Forelimb muscle (tissue), 1 donor: Measurements from ENCODE around the gene GLRB. TPM values are rescaled to one million over a fixed set of nuclear protein-coding genes. Genes with fewer than 3 reads are reported as not detected.
"Not testable (repeated sequence)": the region's sequence is repeated elsewhere in the genome, so short reads cannot be mapped to it uniquely, and the experiment has no call there.

Experiments
- DNase-seq: peaks from one replicate; pipeline ENCODE4 v3.0.0-alpha.2; 2013; ENCODE audit warnings: low read depth
- polyA plus RNA-seq: library from polyadenylated mRNA; unstranded; fragments of 120-200 nt; gene quantifications from one replicate; pipeline ENCODE4 v1.2.1, GENCODE V29; 2013; ENCODE audit not compliant: insufficient read length

GLRB gene
- polyA plus RNA-seq, 1 donor: 4.9 TPM

DNA sequence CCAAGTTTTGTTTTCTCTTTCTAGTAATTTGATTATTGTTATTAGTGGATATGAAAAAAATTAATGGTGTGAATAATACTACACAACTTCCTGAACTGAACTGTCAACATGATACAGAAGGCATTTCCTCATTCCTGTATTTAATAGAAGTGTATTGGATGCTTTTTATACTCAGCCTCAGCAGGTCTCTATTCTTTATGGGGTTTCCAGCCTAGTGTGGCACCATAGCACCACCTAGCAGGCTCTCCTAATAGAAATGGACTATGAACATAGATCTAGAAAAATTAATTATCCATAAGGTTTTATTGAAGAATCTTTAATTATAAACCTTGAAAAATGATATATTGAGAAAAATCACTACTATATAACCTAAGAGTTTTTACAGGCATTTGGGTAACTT is 52.4 kb downstream of the GLRB start:
- DNase-seq: no peak

DNA sequence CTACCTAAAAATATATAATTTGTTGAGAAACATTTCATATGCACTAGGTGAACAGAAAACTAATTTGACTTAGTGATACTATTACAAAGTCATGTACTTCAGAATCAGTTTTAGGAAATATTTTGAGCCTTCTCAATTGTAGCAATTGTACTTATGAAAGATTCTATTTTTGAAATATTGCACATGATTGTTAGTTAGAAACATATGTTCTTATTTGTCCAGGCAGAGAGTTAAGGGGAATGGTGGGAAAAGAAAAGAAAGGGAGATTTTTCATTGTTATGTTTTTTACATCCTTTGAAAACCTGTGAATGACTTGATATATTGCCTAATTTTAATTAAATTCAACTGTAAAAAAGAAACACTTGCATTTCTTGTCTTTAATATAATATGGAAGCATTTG is 66.0 kb downstream of the GLRB start:
- no peak for DNase-seq

DNA sequence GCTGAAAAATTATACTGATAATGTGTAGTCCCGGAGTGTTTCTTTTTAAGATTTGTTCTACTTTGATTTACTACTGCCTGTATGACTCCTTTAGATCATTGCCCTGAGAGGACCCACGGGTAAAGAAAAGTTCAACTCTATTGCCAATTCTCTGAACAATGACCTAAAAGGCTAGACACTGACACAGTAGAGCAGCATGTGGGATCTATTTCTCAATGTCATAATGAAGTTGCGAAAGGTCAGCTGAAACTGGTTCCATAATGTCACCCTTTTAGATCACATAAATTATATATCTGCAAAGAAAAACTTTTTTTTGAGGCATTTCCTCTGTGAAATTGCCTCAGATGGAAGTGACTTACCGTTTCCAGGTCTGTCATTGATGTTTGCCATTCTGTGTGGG is 67.4 kb downstream of the GLRB start:
- DNase-seq: no peak

DNA sequence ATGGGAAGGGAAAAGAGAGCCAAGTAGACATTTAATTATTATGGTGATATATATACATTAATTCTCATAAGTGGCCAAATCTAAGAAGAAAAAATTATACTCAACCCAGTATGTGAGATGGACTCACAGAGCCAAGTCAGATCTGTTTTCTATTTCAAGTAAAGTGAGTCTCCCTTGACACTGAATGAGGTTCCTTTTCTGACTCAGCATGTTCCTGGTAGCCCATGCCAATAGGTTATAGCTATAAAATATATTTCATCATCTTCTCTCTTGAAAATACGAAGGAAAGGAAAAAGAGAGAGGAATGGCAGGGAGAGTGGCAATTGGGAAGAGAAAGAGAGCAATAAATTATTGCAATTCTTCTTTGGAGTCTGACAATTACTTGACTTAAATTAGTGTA is 75.8 kb downstream of the GLRB start:
- DNase-seq: no peak

DNA sequence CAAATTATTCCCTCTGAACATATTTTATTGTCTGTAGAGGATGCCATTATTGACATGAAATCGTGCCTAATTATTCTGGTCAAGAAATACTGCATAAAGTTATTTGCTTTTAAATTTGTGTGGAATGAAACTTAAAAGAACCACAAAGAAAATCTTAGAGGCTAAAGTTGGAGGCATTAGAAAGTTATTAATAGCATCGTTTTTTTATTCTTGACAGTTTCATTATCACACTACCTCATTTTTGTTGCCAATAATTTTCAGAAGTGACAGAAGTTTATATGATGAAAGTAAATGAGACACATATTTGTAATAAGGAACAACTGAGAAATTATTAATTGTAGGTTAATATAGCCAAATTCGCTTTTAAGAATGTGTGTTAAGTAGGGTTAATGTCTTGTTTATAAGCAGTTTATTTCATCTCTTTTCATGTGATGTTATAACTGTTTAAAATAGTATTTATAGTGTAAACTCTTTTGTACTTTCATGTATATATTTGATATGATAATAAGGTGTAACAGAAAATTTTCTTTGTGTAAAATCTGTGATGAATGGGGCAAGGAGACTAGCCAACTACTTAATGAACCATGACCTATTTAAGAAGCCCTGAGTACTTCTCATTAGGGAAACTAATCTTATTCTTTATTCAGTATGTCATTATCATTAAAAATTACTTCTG is 90.1 kb downstream of the GLRB start:
- DNase-seq: no peak

DNA sequence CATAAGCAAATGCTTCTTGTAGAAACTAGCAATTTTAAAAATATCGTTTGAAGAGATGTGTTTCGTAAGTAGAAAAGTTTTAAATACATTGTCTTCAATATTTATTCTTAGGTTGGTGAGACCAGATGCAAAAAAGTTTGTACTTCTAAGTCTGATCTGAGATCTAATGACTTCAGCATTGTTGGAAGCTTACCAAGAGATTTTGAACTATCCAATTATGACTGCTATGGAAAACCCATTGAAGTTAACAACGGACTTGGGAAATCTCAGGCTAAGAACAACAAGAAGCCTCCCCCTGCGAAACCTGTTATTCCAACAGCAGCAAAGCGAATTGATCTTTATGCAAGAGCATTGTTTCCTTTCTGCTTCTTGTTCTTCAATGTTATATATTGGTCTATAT is 94.4 kb downstream of the GLRB start:
- no peak for DNase-seq

DNA sequence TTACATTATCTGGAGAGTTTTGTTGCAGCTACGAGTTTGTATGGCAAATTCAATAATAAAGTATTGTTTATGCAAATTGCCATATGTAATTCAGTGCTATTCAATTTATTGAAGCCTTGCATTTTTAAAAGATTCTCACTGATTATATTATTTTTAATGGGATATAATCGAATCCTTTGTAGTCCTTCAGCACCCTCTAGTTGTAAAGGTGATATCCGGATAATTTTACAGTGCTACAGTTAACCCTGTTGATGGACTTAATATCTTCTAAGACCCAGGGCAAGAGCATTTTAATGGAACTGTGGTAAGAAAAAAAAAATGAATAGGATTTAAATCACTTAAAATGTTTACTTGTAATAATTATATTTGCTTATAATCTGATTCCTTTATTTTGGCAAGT is 96.1 kb downstream of the GLRB start:
- no peak for DNase-seq

DNA sequence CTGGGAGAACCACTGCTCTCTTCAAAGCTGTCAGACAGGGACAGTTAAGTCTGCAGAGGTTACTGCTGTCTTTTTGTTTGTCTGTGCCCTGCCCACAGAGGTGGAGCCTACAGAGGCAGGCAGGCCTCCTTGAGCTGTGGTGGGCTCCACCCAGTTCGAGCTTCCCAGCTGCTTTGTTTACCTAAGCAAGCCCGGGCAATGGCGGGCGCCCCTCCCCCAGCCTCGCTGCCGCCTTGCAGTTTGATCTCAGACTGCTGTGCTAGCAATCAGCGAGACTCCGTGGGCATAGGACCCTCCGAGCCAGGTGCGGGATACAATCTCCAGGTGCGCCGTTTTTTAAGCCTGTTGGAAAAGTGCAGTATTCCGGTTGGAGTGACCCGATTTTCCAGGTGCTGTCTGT is 104.3 kb downstream of the GLRB start:
- DNase-seq: not testable (repeated sequence)

DNA sequence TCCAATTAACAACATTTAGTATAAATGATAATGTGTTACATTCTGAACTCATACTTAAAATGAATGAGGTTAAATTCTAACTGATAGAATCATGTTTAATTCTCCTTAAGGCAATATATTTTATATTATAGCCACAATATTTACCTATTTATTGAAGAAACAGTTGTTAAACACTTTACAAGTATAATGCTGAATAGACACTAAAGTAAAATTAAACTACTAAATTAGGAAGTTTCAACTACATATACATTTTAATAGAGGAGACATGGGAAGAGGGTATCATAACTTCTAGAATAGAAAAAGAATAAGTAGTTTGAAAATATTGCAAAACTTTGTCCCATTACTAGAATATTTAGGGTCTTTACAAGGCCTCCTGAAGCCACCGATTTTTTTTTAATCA is 108.3 kb downstream of the GLRB start:
- DNase-seq: no peak

DNA sequence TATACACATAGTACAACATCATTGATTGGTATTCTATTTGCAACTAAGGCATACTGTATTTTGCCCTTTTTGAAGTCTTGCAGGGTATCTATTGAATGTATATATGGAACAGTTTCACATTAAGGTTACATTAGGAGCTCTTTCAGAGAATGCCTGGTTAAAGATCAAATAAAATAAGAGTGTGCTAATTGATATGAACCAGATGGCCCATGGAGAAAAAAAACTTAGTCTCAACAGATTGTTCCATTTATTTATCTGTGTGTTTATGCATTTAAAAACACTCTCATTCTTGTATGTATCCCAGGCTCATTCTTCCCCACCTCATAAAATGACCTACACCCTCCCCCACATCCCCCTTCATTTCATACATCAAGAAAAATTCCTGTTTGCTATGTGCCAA is 109.4 kb downstream of the GLRB start:
- no peak for DNase-seq

DNA sequence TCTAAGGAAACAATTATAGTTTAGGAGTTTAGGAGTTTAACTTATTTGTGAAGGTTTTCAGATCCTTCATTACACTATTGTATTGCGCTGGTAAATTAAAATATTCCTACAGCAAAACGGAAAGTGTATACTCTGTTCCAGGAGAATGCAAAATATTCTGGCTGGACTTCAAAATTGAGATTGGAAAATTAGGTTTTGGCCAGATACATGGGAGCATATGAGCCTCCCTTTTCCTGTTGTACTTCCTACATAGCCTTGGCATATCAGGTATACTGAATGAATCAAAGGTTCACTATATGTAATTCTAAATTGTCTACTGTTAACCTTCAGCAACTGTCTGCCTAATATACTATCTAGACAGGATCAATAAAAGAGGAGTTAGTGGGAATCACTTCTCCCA is 119.4 kb downstream of the GLRB start:
- no peak for DNase-seq

DNA sequence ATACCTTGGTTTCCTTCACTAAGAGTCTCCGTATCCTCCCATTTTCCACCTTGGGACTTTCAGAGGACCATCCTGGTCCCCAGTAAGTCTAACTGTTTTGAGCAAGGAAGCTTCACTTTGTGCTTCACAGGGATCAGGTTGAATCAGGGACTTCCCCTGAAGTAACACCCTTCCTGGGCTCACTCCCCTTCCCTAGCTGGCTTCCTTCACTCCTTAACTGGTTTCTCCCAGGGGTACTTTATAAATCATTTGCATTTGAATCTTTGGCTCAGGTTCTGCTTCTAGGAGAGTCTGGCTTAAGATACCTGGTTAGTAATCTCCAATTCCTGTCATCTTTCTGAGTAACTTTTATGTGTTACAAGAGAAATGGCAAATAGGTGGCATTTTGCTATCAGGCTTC is 120.1 kb downstream of the GLRB start:
- DNase-seq: no peak

DNA sequence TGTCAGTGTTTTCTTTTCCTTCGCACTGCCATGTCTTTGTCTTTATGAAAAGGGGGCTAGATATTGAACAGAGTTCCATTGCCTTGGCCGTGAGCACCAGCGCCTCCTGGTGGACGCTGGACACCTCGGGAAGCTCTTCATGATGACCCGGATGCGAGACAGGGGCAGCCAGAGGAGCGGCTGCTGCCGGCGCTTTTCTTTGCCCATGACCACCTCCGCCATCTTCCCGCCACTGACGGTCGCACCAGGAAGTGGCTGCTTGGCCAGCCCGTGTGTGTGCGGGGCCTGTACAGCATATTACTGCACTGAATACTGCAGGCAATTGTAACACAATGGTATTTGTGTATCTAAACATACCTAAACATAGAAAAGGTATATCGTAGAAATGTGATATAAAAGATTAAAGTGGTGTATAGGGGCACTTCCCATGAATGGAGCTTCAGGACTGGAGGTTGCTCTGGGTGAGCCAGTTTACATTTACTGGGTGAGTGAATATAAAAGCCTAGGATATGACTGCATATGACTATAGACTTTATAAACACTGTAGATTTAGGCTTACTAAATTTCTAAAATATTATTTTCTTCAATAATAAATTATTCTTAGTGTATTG is 128.8 kb downstream of the GLRB start:
- no peak for DNase-seq

DNA sequence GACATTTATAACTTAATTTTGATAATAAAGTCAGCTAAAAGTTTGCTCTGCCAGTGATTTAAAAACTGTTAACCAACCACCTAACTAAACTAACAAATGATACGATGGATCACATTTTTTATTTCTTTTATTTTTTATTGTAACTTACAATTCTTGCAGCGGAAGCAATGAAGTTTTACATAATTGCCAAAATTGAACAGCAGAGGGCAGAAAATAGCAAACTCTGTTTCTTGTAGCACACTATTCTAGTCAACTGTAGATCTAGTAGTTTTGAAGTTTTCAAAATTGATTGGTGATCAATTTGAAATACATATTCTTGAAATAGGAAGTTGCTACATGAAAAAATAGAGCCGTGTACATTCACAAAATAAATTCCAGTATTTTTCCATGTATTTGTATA is 141.8 kb downstream of the GLRB start:
- no peak for DNase-seq

DNA sequence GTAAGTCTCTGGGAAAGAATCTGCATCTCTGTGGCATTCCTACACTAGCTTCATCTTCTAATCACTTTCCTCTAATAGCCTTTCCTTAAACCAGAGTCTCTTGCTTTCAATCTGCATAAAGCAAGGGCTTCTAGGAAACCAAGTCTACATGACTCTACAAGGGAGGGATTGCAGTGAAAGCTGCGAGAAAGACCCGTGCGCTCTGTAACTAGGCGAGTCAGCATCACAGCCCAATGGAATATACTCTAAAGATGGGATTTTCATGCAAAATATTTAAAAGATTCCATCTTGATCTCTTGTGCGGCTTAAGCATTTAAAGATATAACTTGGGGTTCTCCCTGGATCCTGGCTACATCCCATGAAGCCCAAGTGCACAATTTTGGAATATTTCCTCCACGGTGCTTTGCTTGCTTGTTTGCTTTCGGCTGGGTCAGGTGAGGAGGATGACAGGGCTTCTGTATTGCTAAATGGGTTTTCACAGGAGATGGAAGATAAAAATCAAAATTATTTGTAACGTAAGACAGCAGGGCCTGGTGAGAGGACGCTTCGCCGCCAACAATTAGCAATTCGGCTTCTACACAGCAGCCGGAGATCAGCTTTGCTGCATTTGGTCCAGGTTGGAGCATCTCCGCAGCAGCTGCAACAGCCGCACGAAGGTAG is 143.9 kb downstream of the GLRB start:
- no peak for DNase-seq

DNA sequence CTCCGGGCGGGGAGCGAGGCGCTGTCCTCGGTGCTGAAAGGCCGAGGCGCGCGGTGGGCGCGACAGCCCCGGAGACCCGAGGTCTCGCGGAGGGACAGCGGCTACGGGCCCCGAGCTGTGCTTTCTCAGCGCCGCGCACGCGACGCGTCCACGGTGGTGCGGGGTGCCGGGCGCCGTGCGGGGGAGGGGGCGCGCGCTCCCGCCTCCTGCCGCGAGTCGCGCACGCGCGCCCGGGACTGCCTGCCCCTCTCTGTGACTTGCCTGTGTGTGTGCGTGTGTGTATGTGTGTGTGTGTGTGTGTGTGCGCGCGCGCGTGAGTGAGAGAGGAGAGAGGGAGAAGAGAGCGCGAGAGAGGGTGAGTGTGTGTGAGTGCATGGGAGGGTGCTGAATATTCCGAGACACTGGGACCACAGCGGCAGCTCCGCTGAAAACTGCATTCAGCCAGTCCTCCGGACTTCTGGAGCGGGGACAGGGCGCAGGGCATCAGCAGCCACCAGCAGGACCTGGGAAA is 144.5 kb downstream of the GLRB start, which contains the start of gene GRIA2:
GRIA2 (plus strand) TSS at position 358 of the 511 bp plus-strand sequence. CDS start 315 bp downstream, outside the sequence.
- peak; percentile 39 for DNase-seq

DNA sequence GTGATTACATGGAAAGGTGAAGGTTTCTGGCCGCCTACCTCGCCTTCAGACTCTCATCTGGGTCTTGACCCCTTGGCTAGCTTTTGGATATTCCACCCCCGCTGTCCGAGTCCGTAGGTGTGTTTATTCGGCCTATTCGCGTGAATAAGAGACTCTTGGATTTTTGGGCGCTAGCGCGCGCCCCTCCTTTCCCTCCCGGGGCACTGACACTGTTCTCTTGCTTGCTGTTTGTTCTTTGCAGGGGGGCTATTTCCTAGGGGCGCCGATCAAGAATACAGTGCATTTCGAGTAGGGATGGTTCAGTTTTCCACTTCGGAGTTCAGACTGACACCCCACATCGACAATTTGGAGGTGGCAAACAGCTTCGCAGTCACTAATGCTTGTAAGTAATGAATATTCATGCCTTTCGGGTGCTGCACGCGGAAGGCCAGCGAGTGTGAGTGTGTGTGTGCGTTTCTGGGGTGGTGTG is 145.5 kb downstream of the GLRB start:
- DNase-seq: no peak

Other genes starting within 250 kb of the GLRB start
- gene PDGFC, start 104.4 kb upstream of the GLRB start, polyA plus RNA-seq: 26.3 TPM
- gene GRIA2, start 144.6 kb downstream of the GLRB start, polyA plus RNA-seq: 5.9 TPM